ENCODE data around the gene TM9SF1.

TM9SF1 gene

DNA sequence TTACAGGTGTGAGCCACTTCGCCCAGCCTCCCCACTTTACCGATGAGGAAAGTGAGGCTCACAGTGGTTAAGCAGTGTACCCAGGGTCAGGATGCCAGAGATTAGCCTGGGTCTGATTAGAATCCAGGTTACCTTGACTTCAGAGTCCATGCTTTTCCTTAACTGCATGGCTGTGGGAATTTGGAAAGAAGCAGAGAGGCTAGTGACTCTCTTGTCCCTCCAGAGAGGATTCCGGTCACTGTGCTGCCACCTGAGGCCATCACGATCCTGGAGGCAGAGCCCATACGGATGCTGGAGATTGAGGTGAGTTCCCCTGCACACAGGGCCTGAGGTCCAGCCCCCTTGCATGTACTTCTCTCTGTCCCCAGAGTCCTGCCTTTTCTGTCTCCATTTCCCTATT, 18.6 kb downstream of the TM9SF1 start:
- POLR2A ChIA-PET = no interaction called here
- TF ChIP-seq, protein P1, sequence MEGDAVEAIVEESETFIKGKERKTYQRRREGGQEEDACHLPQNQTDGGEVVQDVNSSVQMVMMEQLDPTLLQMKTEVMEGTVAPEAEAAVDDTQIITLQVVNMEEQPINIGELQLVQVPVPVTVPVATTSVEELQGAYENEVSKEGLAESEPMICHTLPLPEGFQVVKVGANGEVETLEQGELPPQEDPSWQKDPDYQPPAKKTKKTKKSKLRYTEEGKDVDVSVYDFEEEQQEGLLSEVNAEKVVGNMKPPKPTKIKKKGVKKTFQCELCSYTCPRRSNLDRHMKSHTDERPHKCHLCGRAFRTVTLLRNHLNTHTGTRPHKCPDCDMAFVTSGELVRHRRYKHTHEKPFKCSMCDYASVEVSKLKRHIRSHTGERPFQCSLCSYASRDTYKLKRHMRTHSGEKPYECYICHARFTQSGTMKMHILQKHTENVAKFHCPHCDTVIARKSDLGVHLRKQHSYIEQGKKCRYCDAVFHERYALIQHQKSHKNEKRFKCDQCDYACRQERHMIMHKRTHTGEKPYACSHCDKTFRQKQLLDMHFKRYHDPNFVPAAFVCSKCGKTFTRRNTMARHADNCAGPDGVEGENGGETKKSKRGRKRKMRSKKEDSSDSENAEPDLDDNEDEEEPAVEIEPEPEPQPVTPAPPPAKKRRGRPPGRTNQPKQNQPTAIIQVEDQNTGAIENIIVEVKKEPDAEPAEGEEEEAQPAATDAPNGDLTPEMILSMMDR (IDR thresholded peaks at IDR 0.05; ENCODE audit: control extremely low read depth, extremely low read depth, low read depth, missing control alignments) = no peak
- CTCF ChIA-PET = interaction anchor here (0.9 to 1.8 kb wide), 2 partner anchors 15 to 35 kb away, joined by 3 to 10 read pairs; partner anchors contain the start of genes EMC9 and IRF9
- DNase-seq (ENCODE audit: extremely low spot score) = no peak

- ChIA-PET CTCF (interaction anchor here (1.1 to 5.4 kb wide), 4 partner anchors 12 to 125 kb away, joined by 3 to 38 read pairs (median 4); partner anchors contain the start of genes IRF9 and PSME2), POLR2A (interaction anchor here (0.9 to 1.4 kb wide), 4 partner anchors 10 to 37 kb away, joined by 3 to 4 read pairs (median 3); partner anchors contain the start of genes IRF9 and PSME1)
- DNase-seq (ENCODE audit: extremely low spot score) = no peak
- TF ChIP-seq, protein P1 (IDR thresholded peaks at IDR 0.05; ENCODE audit: control extremely low read depth, extremely low read depth, low read depth, missing control alignments) = no peak
Measured at GRCh38 chr14:24172871-24173281, 22.4 kb downstream of the TM9SF1 start.

DNA sequence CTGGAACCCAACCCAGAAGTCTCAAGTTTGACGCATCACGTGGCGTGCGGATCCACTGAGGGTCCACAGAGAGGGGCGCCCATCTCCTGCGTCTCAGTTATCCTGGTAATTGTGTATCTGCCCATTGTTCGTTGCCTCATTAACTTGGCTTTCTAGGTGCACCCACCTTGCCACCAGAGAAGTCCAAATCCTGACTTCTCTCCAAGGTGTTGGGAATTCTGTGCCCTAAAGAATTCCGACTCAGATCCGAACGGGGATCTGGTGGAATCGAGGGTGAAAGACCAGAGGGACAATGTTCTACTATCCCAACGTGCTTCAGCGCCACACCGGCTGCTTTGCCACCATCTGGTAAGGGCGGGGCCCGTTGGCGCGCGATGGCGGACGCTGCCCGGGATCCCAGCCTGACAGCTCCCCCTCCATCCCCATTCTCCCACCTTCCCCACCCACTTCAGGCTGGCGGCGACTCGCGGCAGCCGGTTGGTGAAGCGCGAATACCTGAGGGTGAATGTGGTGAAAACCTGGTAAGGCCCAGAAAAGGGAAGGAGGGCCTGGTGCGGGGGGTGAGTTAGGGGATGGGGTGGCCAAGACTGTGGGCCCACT, 22.9 kb downstream of the TM9SF1 start:
- TF ChIP-seq, protein P1 (IDR thresholded peaks at IDR 0.05; ENCODE audit: control extremely low read depth, extremely low read depth, low read depth, missing control alignments) = no peak
- ChIA-PET POLR2A (interaction anchor here (1.1 to 1.4 kb wide), 3 partner anchors 11 to 36 kb away, joined by 3 to 4 read pairs (median 3); partner anchors contain the start of genes IRF9 and PSME1), CTCF (interaction anchor here (1.1 to 5.4 kb wide), 4 partner anchors 11 to 81 kb away, joined by 3 to 38 read pairs (median 4); partner anchors contain the start of genes IRF9, PSME2 and TINF2)
- DNase-seq (ENCODE audit: extremely low spot score) = no peak

GRCh38 chr14:24171422-24172260, 23.6 kb downstream of the TM9SF1 start, which contains the start of gene REC8:
REC8 (plus strand) TSS chr14:24172080; CDS start chr14:24172553, 473 bp downstream.
- CTCF ChIA-PET = interaction anchor here (1.2 to 5.4 kb wide), 4 partner anchors 11 to 70 kb away, joined by 3 to 38 read pairs (median 4); partner anchors contain the start of genes IRF9, PSME2 and TINF2
- DNase-seq (ENCODE audit: extremely low spot score) = peak; percentile 91
- TF ChIP-seq, protein P1 (IDR thresholded peaks at IDR 0.05; ENCODE audit: control extremely low read depth, extremely low read depth, low read depth, missing control alignments) = no peak
- POLR2A ChIA-PET = interaction anchor here (0.6 to 1.0 kb wide), 6 partner anchors 11 to 1139 kb away, joined by 4 to 11 read pairs (median 6); partner anchors contain the start of gene IRF9

GRCh38 chr14:24167469-24168114, 27.6 kb downstream of the TM9SF1 start:
- CTCF ChIA-PET = no interaction called here
- TF ChIP-seq, protein P1 (IDR thresholded peaks at IDR 0.05; ENCODE audit: control extremely low read depth, extremely low read depth, low read depth, missing control alignments) = no peak

More at GRCh38 chr14:24167469-24168114, 27.6 kb downstream of the TM9SF1 start:
- no peak for DNase-seq (ENCODE audit: extremely low spot score)
- POLR2A ChIA-PET = no interaction called here
